Ishikawa (cell line): ENCODE results near the gene APPL1.

ENCODE experiments used
- CEBPB ChIP-seq: IDR thresholded peaks from 2 replicates; pipeline ENCODE4 v1.6.1; 2012
- CREB1 ChIP-seq: IDR thresholded peaks from 2 replicates; pipeline ENCODE4 v1.6.1; 2012; ENCODE audit warnings: low read depth
- EGR1 ChIP-seq: IDR thresholded peaks from 2 replicates; pipeline ENCODE4 v1.6.1; 2012
- EP300 ChIP-seq: IDR thresholded peaks from 2 replicates; pipeline ENCODE4 v1.6.1; 2012; ENCODE audit warnings: borderline replicate concordance
- FOXM1 ChIP-seq: IDR thresholded peaks from 2 replicates; pipeline ENCODE4 v1.6.1; 2012; ENCODE audit warnings: low read depth, borderline replicate concordance
- NFIC ChIP-seq: IDR thresholded peaks from 2 replicates; pipeline ENCODE4 v1.6.1; 2012
- RAD21 ChIP-seq: IDR thresholded peaks from 2 replicates; pipeline ENCODE4 v1.6.1; 2012; ENCODE audit warnings: low read depth
- REST ChIP-seq: IDR thresholded peaks from 2 replicates; pipeline ENCODE4 v1.6.1; 2012; ENCODE audit warnings: low read depth, mild to moderate bottlenecking
- TAF1 ChIP-seq: IDR thresholded peaks from 2 replicates; pipeline ENCODE4 v1.6.1; 2012; ENCODE audit warnings: low read depth, mild to moderate bottlenecking
- TCF12 ChIP-seq: IDR thresholded peaks from 2 replicates; pipeline ENCODE4 v1.6.1; 2012; ENCODE audit warnings: low read depth
- TEAD4 ChIP-seq: IDR thresholded peaks from 2 replicates; pipeline ENCODE4 v1.6.1; 2012
- YY1 ChIP-seq: IDR thresholded peaks from 2 replicates; pipeline ENCODE4 v1.6.1; 2012; ENCODE audit warnings: low read depth
- ZBTB7A ChIP-seq: IDR thresholded peaks from 2 replicates; pipeline ENCODE4 v1.6.1; 2012; ENCODE audit warnings: low read depth
- TF ChIP-seq, protein P1 (sequence below): IDR thresholded peaks from 2 replicates; pipeline ENCODE4 v1.6.1; 2012
- TF ChIP-seq, protein P2 (sequence below): IDR thresholded peaks from 2 replicates; pipeline ENCODE4 v1.6.1; 2012

Gene APPL1

DNA sequence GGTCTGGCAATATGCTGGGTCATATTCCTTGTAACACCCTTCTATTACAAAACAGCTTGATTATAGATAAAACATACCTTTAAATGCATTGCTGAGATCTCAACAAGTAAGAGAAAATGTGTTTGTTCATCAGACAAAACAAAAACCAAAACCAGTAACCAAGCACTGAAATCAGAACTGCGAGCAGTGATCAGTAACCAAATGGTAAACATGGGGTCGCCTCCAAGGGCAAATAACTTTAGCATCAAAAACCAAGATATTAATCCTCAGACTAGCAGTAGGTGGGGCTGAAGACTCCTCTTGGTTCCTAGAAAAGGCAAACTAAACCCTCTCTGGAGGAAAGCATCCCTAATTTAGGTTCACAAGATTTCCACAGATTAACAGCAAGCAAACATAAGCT lies 21.1 kb upstream of the APPL1 start:
- no peak for TF ChIP-seq REST
- no peak for TF ChIP-seq FOXM1
- no peak for TF ChIP-seq NFIC
- TF ChIP-seq EGR1, result no peak
- no peak for TF ChIP-seq CEBPB
- TF ChIP-seq TCF12, result no peak
- TF ChIP-seq ZBTB7A, result no peak
- TF ChIP-seq CREB1, result no peak
- no peak for TF ChIP-seq RAD21
- TF ChIP-seq, protein P1, sequence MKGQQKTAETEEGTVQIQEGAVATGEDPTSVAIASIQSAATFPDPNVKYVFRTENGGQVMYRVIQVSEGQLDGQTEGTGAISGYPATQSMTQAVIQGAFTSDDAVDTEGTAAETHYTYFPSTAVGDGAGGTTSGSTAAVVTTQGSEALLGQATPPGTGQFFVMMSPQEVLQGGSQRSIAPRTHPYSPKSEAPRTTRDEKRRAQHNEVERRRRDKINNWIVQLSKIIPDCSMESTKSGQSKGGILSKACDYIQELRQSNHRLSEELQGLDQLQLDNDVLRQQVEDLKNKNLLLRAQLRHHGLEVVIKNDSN, result no peak
- TF ChIP-seq TEAD4, result no peak
- no peak for TF ChIP-seq EP300
- TF ChIP-seq TAF1, result no peak
- TF ChIP-seq YY1, result no peak
- TF ChIP-seq, protein P2, sequence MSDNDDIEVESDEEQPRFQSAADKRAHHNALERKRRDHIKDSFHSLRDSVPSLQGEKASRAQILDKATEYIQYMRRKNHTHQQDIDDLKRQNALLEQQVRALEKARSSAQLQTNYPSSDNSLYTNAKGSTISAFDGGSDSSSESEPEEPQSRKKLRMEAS, result no peak

DNA sequence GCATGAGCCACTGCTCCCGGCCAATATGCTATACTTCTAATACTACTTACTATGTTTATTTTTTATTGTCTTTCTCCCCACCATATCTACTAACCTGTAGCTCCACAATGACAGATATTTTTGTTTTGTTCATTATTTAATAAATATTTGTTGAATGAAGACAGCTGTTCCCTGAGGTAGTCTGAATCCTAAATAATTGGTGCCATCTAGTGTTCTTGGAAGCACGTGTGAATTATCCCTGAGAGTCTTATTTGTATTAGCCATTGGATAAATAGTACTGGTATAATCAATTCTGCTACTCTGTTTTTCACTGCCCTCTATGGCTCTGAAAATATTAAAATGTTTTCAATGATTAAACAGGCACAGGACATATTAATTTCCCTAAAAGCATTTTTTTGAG lies 5.6 kb upstream of the APPL1 start:
- no peak for TF ChIP-seq TEAD4
- TF ChIP-seq, protein P2, result no peak
- TF ChIP-seq CEBPB, result no peak
- TF ChIP-seq TCF12, result no peak

GRCh38 chr3:57224856-57225255 lies 2.7 kb upstream of the APPL1 start:
- TF ChIP-seq TEAD4, result no peak
- TF ChIP-seq EP300, result no peak
- no peak for TF ChIP-seq EGR1
- TF ChIP-seq REST, result no peak
- TF ChIP-seq TAF1, result no peak
- no peak for TF ChIP-seq CEBPB
- no peak for TF ChIP-seq YY1

DNA sequence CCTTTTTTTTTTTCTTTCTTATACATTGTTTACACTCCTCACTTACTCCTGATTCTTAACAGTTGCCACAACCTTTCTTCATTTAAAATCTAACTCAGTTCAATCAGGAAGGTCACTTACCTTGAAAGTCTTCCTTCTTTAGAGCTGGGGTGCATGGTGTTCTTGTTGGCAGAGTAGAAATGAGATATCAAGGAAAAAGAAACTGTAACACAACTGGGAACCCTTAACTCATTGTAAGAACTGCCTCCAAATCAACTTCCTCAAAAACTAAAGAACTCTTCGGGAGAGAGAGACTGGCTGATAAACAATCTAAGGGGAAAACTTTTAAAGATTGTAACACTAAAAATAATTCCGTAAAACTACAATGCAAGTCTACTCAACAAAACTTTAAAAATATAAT lies 1.4 kb upstream of the APPL1 start:
- no peak for TF ChIP-seq EGR1
- no peak for TF ChIP-seq FOXM1
- no peak for TF ChIP-seq NFIC
- no peak for TF ChIP-seq ZBTB7A
- TF ChIP-seq EP300, result no peak
- TF ChIP-seq YY1, result no peak
- TF ChIP-seq REST, result no peak
- TF ChIP-seq TEAD4, result no peak
- TF ChIP-seq, protein P2, result no peak
- TF ChIP-seq TAF1, result no peak
- TF ChIP-seq, protein P1, result no peak
- TF ChIP-seq RAD21, result no peak
- no peak for TF ChIP-seq CREB1
- no peak for TF ChIP-seq TCF12
- no peak for TF ChIP-seq CEBPB
